GM18498 (cell line): ENCODE results near the gene ROGDI.
"Not testable (repeated sequence)": the region's sequence is repeated elsewhere in the genome, so short reads cannot be mapped to it uniquely, and the experiment has no call there.

Source experiments
- ATAC-seq: cut with Tn5 transposase; IDR thresholded peaks from one replicate; pipeline ENCODE4 v1.9.1; 2021; ENCODE audit warnings: mild to moderate bottlenecking, moderate library complexity; ENCODE audit not compliant: unreplicated experiment

Gene ROGDI

GRCh38 chr16:4792951-4793513, 9.4 kb downstream of the ROGDI start:
- ATAC-seq = no peak

GRCh38 chr16:4790871-4791270, 11.6 kb downstream of the ROGDI start:
- ATAC-seq = no peak

- no peak for ATAC-seq
Measured at GRCh38 chr16:4790261-4790660, 12.2 kb downstream of the ROGDI start.

DNA sequence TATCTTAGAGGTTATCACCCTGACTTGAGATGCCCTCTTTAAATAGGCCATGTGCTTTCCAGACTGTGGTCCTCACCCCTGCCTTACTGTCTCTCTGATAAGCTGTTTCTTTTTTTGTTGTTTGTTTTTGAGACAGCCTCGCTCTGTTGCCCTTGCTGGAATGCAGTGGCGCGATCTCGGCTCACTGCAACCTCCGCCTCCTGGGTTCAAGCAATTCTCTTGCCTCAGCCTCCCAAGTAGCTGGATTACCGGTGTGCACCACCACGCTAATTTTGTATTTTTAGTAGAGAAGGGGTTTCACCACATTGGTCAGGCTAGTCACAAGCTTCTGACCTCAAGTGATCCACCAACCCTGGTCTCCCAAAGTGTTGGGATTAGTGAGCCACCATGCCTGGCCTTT, 13.5 kb downstream of the ROGDI start:
- ATAC-seq = no peak

GRCh38 chr16:4788489-4788889, 13.9 kb downstream of the ROGDI start:
- ATAC-seq = no peak

GRCh38 chr16:4787627-4788482, 14.6 kb downstream of the ROGDI start, which contains the start of gene SEPTIN12:
Gene SEPTIN12 (minus strand): TSS chr16:4788345. CDS start chr16:4787645, 700 bp downstream.
- ATAC-seq = no peak

DNA sequence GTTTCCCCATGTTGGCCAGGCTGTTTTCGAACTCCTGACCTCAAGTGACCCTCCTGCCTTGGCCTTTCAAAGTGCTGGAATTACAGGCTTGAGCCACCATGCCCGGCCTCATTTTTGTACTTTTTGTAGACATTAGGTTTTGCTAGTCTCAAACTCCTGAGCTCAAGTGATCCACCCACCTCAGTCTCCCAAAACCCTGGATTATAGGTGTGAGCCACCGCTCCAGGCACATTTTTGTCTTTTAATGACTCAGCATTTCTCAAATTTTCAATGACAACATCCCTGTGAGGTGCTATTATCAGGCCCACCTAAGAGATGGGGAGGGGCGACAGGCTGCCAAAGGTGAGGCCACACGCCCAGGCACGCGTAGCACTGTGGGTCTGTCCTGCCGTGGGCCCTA, 15.4 kb downstream of the ROGDI start:
- no peak for ATAC-seq

DNA sequence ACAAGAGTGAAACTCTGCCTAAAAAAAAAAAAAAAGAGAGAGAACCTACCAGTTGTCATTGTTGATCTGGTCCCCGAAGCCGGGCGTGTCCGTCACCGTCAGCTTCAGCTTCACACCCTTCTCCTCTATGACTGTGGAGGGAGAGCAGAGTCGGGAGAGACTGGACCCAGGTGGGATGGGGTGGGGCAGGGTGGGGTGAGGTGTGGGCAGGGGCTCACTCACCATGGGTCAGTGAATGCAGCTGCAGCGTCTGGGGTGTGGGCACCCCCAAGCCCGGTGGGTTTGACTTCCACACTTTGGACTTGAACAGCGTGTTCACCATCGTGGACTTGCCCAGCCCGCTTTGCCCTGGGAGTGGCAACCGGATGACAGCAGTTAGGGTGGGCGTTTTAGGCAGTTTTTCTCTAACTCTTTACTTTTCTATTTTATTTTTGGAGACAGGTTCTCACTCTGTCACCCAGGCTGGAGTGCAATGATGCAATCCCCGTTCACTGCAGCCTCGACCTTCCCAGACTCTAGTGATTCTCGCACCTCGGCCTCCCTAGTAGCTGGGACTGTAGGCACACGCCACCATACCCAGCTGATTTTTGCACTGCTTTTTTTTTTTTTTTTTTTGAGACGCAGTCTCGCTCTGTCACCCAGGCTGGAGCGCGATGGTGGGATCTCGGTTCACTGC, 16.5 kb downstream of the ROGDI start:
- no peak for ATAC-seq

GRCh38 chr16:4784444-4784987, 17.9 kb downstream of the ROGDI start:
- not testable (repeated sequence) for ATAC-seq

GRCh38 chr16:4783951-4784336, 18.5 kb downstream of the ROGDI start:
- ATAC-seq = no peak

DNA sequence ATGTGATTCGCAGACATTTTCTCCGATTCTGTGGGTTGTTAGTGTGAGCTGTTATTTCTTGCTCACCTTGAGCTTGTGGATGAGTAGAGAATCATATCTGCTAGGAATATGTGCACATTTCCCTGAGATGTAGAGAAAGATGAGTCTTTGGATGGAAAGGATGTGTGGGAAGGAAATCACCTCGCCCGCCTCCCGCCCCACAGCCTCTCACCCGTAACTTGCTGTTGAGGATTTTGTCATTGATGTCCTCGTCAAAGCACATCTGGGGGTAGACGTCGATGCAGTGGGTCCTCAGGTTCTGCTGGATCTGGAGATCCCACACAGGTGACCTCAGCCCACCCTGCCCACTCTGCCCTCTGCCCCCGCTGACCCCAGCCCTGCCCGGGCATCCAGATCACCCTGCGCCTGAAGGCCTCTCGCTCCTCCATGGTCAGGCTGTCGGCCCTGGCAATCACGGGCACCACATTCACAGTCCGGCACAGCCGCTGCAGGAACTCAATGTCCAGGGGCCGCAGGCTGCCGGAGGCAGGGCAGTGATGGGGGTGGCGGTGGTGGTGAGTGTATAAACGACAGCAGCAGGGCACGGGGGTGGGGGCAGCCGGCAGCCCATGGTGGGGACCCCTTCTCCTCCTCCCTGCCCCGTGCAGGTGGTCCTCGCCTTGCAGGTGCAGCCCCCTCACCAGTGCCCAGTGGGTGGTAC, 19.0 kb downstream of the ROGDI start:
- no peak for ATAC-seq

DNA sequence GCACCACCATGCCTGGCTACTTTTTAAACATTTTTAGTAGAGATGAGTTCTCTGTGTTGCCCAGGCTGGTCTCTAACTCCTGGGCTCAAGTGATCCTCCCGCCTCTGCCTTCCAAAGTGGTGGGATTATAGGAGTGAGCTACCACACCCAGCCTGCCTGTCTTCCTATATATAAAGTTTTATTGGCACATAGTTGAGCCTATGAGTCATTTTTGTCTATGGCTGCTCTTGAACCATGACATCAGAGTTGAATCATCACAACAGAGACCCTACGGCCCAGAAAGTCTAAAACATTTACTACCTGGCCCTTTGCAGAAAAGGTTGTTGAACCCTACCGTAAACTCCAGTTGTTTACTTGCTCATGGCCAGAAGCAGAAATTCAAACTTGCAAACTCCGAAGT, 22.2 kb downstream of the ROGDI start:
- ATAC-seq = no peak

GRCh38 chr16:4778050-4778392, 24.4 kb downstream of the ROGDI start:
- no peak for ATAC-seq

DNA sequence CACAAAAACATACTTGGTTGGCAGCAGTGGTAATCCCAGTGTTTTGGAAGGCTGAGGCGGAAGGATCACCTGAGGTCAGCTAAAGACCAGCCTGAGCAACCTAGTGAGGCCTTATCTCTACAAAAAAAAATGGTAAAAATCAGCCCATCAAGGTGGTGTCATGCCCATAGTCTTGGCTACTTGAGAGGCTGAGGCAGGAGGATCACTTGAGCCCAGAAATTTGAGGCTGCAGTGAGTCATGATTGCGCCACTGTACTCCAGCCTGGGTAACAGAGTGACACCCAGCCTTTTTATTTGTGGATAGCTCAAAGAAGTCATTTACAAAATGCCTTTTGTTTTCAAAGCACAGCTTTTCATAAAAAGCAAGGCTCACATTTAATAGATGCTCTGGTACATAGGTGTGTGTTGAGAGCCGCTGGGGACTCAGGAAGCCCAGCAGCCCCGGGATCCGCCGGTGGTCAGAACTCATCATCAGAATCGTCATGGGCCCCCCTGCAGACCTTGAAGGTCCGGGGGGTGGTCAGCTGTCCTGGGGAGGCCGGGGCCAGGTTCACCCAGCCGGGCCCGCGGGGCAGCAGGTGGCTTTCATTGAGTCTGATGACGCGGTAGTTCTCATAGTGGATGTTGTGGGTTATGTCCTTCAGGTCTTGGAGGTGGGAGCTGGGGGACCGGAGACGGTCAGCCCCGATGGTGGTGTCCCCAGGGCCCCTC, 24.9 kb downstream of the ROGDI start:
- ATAC-seq = no peak

- ATAC-seq = no peak
Measured at GRCh38 chr16:4776141-4776705, 26.2 kb downstream of the ROGDI start.

DNA sequence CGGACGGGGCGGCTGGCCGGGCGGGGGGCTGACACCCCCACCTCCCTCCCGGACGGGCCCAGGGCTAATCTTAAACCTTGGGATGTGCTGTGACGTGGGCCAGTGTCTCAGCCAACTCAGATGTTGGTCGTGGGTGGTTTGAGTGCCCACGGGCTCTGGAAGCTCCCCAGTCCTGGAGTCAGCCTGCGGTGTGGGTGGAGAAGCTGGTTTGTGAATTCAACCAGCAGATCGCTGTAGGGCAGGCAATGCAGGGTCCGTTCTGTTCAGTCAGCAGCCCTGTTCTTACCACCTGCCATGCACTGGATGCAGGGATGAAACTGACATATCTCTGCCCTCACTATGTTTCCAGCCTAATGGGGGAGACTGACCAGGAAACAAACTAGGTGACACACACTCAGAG, 27.4 kb downstream of the ROGDI start:
- no peak for ATAC-seq

DNA sequence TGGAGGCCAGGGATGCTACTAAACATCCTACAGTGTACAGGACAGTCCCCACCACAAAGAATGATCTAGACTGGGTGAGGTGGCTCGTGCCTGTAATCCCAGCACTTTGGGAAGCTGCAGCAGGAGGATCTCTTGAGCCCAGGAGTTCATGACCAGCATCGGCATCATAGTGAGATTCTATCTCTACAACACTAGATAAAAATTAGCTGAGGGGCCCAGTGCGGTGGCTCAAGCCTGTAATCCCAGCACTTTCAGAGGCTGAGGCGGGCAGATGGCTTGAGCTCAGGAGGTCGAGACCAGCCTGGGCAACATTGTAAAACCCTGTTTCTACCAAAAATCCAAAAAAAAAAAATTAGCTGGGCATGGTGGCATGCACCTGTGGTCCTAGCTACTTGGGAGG, 30.1 kb downstream of the ROGDI start:
- no peak for ATAC-seq

- ATAC-seq = no peak
Measured at GRCh38 chr16:4771646-4772045, 30.8 kb downstream of the ROGDI start.

DNA sequence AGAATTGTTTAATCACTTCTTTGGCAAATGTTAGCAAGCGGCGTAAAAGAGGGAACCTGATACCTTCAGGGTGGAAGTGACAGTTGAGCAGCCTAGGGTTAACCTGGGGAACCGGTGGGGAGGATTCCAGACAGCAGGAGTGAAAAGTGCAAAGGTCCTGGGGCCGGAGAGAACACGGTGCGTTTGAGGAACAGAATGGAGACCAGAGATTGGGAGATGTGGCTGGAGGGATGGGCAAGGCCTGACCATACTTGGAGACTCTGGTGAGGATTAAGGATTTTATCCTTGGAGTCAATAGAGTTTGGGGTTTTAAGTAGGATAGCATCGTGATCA, 33.2 kb downstream of the ROGDI start:
- ATAC-seq = no peak

- peak; percentile 59 for ATAC-seq
Measured at GRCh38 chr16:4768549-4769305, 33.7 kb downstream of the ROGDI start.
